ENCODE measurements around the gene SUN5. TPM values are rescaled to one million over a fixed set of nuclear protein-coding genes. Genes with fewer than 3 reads are reported as not detected.

Gene SUN5
- total RNA-seq, 1 donor from 2014 or later, result not detected

DNA sequence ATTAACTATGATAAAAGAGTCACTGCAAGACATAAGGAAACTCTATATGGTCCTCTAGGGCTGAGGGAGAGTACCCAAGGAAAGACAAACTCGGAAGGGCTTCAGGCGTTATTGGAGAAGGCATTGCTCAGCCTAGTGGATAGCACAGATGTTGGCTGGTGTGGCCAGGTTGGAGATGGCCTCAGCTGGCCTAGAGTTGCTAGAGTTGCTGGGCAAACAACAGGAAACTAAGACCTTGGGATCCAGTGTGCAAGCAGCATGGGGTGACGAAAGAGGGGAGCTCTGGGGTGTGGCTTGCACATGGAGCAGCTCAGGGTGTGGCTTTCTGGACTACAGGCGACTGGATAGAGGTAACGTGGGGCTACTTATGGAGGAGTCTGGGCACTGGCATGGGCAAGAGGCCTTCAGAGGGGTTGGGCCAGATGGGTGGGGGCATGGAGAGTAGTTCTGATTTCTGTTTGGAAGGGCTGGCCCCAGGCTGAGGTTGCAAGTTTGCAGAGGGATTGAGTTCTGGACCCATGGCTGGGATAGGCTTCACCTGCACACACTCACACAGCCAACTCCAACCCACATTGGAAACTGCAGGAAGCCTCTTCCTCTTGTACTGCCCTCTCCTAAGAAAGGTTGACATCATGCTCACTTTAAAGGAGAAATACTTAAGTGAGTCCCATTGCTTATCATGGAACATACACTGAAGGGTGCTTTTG lies 22.0 kb upstream of the SUN5 start:
- DNase-seq, result no peak

- DNase-seq, result no peak
Measured at GRCh38 chr20:33025318-33025876, 21.2 kb upstream of the SUN5 start.

GRCh38 chr20:33024609-33025317 lies 20.5 kb upstream of the SUN5 start:
- DNase-seq, result no peak

DNA sequence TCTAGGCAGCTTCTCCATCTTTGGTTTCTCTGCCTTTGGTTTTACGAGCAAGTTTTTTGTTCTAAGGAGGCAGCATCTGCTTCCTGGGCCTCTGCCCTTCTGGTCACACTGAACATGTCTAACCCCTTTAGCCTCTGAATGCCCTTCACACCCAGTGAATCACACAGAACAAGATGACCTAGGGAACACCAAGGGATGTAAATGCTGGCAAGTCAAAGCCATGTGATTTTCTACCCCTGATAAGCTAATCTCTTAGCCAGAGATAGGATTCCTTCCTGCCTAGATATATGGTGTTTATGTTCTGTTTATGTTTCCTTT lies 20.0 kb upstream of the SUN5 start:
- DNase-seq, result no peak

DNA sequence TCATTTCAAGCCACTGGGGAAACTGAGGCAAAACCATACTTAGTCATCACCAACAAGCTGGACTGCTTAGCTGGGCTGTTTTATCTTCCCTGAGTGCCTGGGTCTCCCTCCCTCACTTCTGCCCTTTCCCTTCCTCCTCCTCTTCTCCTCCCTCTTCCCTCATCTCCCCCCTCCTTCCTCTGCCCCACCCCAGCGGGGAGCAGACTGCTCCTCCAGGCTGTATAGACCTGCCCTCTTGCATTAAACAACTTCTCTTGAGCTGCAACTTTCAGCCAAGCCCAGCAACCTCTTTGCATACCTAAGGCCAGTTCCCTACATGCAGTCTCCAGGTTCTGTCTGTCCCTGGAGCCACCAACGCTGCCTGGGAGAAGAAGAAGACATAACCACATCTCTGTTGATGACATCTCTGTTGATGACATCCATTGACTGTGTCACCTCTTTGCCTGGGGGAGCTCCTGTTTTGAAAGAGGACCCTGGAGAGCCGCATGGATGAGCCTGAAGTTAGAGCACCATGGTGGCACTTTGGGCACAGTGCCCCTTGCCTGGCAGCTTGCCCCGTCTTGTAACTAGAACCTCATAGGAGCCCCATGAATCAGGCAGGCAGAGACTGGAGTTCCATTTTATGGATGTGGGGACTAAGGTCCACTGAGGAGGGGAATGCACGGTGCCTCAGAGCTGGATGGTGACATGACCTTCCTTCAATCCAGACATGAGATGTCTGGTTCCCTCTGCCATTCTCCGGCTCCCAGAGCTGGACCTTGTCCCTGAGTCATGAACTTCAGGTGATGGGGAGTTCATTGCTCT lies 19.4 kb upstream of the SUN5 start:
- DNase-seq, result no peak

DNA sequence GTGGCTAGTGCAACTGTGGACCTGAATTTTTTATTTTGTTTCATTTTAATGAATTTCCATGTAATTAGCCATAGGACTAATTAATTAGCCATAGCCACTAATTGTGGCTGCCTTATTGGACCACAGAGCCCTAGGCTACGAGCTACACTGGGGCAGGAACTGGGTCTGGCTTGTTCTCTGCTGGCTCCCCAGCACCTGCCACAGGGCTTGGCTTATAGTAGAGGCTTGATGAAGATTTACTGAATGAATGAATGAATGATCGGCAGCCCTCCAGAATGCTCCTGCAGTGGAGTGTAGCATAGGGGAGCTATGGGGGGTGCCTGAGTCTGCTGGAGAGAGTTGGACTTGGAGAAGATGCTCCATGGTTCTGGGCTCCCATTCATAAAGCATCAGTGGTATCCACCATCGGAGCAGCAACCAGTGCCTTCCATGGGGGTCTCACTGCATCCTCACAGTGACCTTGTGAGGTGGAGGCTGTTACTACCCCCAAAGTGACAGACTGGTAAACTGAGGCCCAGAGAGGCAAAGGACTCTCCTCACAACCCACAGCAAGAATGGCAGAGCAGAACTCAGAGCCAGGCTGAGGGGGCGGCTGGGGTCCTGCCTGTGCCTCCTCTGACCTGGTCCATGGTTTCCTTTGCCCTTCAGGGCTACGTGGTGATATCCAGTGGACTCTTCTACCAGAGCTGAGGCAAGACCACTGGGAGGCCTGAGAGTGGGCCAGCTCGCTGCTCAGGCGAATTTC lies 18.6 kb upstream of the SUN5 start:
- DNase-seq, result no peak

- no peak for DNase-seq
Measured at GRCh38 chr20:33022289-33022688, 18.1 kb upstream of the SUN5 start.

DNA sequence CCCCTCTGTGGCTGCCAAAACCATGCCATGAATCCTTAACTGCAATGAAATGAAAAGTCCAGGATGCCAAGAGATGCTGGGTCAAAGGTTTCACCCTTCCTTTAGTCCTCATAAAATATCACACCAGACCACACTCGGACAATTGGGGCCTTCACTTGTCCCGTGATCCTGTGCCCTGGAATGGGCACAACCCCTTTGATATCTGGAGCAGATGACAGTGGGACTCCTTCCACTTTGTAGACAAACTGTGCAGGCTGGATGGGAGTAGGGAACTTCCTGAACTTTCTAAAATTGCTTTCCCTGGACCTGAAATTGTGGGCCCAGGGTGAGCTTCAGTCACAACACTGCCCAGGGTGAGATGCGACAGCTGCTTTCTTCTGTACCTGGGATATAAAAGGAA lies 17.6 kb upstream of the SUN5 start:
- no peak for DNase-seq

GRCh38 chr20:33020278-33021161 lies 16.3 kb upstream of the SUN5 start:
- DNase-seq, result no peak

GRCh38 chr20:33019465-33020277 lies 15.4 kb upstream of the SUN5 start:
- no peak for DNase-seq

- no peak for DNase-seq
Measured at GRCh38 chr20:33018169-33018931, 14.1 kb upstream of the SUN5 start.

- no peak for DNase-seq
Measured at GRCh38 chr20:33017542-33017941, 13.3 kb upstream of the SUN5 start.

DNA sequence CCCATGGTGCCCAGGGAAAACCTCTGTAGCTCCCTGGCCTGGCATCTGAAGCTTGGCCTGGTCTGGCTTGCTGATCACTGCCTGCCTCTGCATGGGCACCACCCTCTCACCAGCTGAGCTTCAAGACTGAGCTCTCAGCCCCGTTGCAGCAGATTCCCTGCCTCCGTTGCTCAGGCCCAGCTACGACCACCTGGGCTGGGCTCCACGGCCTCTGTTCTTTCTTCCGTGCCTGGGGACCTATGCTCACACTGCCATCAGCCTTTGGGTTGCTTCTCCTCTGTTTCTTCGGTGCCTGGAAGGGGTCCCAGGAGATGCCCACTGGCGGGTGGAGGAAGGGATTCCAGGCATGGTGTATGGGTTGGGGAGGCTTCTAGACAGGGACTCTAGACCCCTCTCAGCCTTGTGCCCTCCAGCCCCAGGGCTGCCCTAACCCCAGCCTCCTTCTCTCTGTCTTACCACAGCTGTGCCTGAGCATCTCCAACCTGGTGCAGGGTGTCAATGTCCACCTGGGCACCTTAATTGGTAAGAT lies 12.4 kb upstream of the SUN5 start:
- DNase-seq, result no peak

- DNase-seq, result no peak
Measured at GRCh38 chr20:33015700-33016580, 11.7 kb upstream of the SUN5 start.

- no peak for DNase-seq
Measured at GRCh38 chr20:33015114-33015484, 10.9 kb upstream of the SUN5 start.

GRCh38 chr20:33014336-33015113 lies 10.3 kb upstream of the SUN5 start:
- DNase-seq, result no peak

DNA sequence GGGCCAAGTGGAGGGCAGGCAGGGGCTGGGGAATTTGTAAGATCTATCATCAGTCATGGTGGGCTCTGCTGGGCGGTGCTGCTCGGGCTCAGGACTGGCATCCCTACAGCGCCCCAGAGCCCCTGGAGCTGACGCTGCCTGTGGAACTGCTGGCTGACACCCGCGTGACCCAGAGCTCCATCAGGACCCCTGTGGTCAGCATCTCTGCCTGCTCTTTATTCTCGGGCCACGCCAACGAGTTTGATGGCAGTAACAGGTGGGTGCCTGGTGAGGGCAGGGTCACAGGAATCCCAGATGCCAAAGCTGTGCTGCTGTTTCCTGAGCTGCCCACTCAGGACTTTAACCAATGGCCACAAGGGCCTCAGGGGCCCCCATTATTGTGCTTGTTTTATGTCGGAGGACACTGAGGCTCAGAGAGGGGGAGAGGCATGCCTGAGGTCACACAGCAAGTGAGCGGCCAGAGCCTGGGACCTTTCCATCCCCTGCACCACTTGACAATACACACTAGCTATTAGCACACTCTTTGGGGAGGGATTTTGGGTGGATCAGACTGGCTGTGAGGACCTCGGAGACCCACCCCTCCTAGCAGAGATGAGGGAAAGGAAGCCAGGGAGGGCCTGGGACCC lies 9.6 kb upstream of the SUN5 start:
- no peak for DNase-seq

All from dermis blood vessel endothelial cell (primary cell).